Large intestine (tissue), 3 donors: ENCODE results near the gene IGFN1. TPM values are rescaled to one million over a fixed set of nuclear protein-coding genes. Genes with fewer than 3 reads are reported as not detected.

ENCODE experiments used
- DNase-seq, 2 donors: peaks; one replicate each; pipeline versions ENCODE4 v3.0.0 to v3.0.0-alpha.2; 2013
- H3K27ac ChIP-seq: one replicate; pipeline ENCODE4 v1.5.1; 2013; ENCODE audit warnings: low read length
- H3K27me3 ChIP-seq: 2 replicates; pipeline ENCODE4 v1.6.1; 2013; ENCODE audit warnings: low read length; ENCODE audit not compliant: control insufficient read depth, insufficient read depth
- H3K36me3 ChIP-seq: 2 replicates; pipeline ENCODE4 v1.6.1; 2013; ENCODE audit warnings: low read length; ENCODE audit not compliant: control insufficient read depth, insufficient read depth
- H3K4me1 ChIP-seq: one replicate; pipeline ENCODE4 v1.6.1; 2013; ENCODE audit warnings: low read length; ENCODE audit not compliant: control insufficient read depth, insufficient read depth
- H3K4me3 ChIP-seq: one replicate; pipeline ENCODE4 v1.5.1; 2013; ENCODE audit warnings: low read length
- H3K9me3 ChIP-seq: one replicate; pipeline ENCODE4 v1.6.1; 2013; ENCODE audit warnings: mild to moderate bottlenecking, low read depth, low read length, moderate library complexity; ENCODE audit not compliant: control insufficient read depth
- WGBS: methylation state at CpG from one replicate; pipeline ENCODE4 v1.1.5; 2013; ENCODE audit warnings: low lambda C conversion rate; ENCODE audit not compliant: insufficient coverage; 5-methylcytosine and 5-hydroxymethylcytosine counted together
- polyA plus RNA-seq: library from polyadenylated mRNA; unstranded; fragments of 120-200 nt; gene quantifications from one replicate; pipeline ENCODE4 v1.2.1, GENCODE V29; 2013

The IGFN1 gene
- polyA plus RNA-seq, 1 donor = 0.42 TPM

- H3K4me1 ChIP-seq = peaks cover 4% of the 10 kb centered on the region
- no CpG with 5 or more reads among the region's 6 CpGs for WGBS
- no peak for DNase-seq
These were observed 73.4 kb downstream of the IGFN1 start for GRCh38 chr1:201264072-201264471.

GRCh38 chr1:201264554-201264953 is 73.9 kb downstream of the IGFN1 start:
- Histone ChIP-seq H3K4me1 (peaks cover 4% of the 10 kb centered on the region), H3K27ac (no peak overlapping the region), H3K4me3 (no peak overlapping the region), H3K9me3 (no peaks in the 10 kb centered on the region), H3K27me3 (peaks cover 55% of the 10 kb centered on the region), H3K36me3 (no peaks in the 10 kb centered on the region)
- no peak for DNase-seq
- WGBS = no CpG with 5 or more reads among the region's 4 CpGs

More at GRCh38 chr1:201264072-201264471, 73.4 kb downstream of the IGFN1 start:
- Histone ChIP-seq H3K36me3 (no peaks in the 10 kb centered on the region), H3K27ac (no peak overlapping the region), H3K27me3 (peaks cover 51% of the 10 kb centered on the region), H3K4me3 (no peak overlapping the region), H3K9me3 (no peaks in the 10 kb centered on the region)

GRCh38 chr1:201265756-201266155 is 75.1 kb downstream of the IGFN1 start:
- H3K4me3 ChIP-seq = no peak overlapping the region
- H3K4me1 ChIP-seq = no peaks in the 10 kb centered on the region
- H3K36me3 ChIP-seq = no peaks in the 10 kb centered on the region
- H3K27me3 ChIP-seq = peaks cover 52% of the 10 kb centered on the region
- H3K9me3 ChIP-seq = no peaks in the 10 kb centered on the region
- DNase-seq = no peak
- no peak overlapping the region for H3K27ac ChIP-seq
- 50% methylated on average over 2 of the region's 3 CpGs for WGBS

- DNase-seq = no peak
- peaks cover 52% of the 10 kb centered on the region for H3K27me3 ChIP-seq
These were observed 75.7 kb downstream of the IGFN1 start for GRCh38 chr1:201266276-201266675.

GRCh38 chr1:201266774-201267173 is 76.2 kb downstream of the IGFN1 start:
- H3K9me3 ChIP-seq = no peaks in the 10 kb centered on the region
- peaks cover 53% of the 10 kb centered on the region for H3K27me3 ChIP-seq
- no peak for DNase-seq
- H3K4me3 ChIP-seq = no peak overlapping the region
- H3K36me3 ChIP-seq = no peaks in the 10 kb centered on the region
- H3K4me1 ChIP-seq = no peaks in the 10 kb centered on the region
- no CpG with 5 or more reads among the region's 3 CpGs for WGBS
- H3K27ac ChIP-seq = no peak overlapping the region

More at GRCh38 chr1:201266276-201266675, 75.7 kb downstream of the IGFN1 start:
- Histone ChIP-seq H3K27ac (no peak overlapping the region), H3K4me1 (no peaks in the 10 kb centered on the region), H3K9me3 (no peaks in the 10 kb centered on the region), H3K4me3 (no peak overlapping the region), H3K36me3 (no peaks in the 10 kb centered on the region)

GRCh38 chr1:201267481-201268229 is 77.0 kb downstream of the IGFN1 start:
- no peak for DNase-seq
- no peaks in the 10 kb centered on the region for H3K9me3 ChIP-seq
- H3K27me3 ChIP-seq = peaks cover 54% of the 10 kb centered on the region
- no peaks in the 10 kb centered on the region for H3K4me1 ChIP-seq
- no peak overlapping the region for H3K27ac ChIP-seq
- H3K36me3 ChIP-seq = no peaks in the 10 kb centered on the region
- no peak overlapping the region for H3K4me3 ChIP-seq
- whole genome bisulfite sequencing = no CpG with 5 or more reads among the region's 14 CpGs

GRCh38 chr1:201268604-201269151 is 78.1 kb downstream of the IGFN1 start:
- 100% methylated on average over 1 of the region's 12 CpGs for WGBS
- DNase-seq = peak in 1 of 2 donors; percentile 28

GRCh38 chr1:201269281-201269680 is 78.7 kb downstream of the IGFN1 start:
- Histone ChIP-seq H3K4me3 (no peak overlapping the region), H3K36me3 (no peaks in the 10 kb centered on the region), H3K27ac (no peak overlapping the region), H3K9me3 (no peaks in the 10 kb centered on the region), H3K27me3 (peaks cover 49% of the 10 kb centered on the region), H3K4me1 (no peaks in the 10 kb centered on the region)
- WGBS = no CpG with 5 or more reads among the region's 7 CpGs
- no peak for DNase-seq

More at GRCh38 chr1:201268604-201269151, 78.1 kb downstream of the IGFN1 start:
- H3K4me3 ChIP-seq = no peak overlapping the region
- no peaks in the 10 kb centered on the region for H3K9me3 ChIP-seq
- no peaks in the 10 kb centered on the region for H3K4me1 ChIP-seq
- H3K27ac ChIP-seq = no peak overlapping the region
- no peaks in the 10 kb centered on the region for H3K36me3 ChIP-seq
- H3K27me3 ChIP-seq = peaks cover 54% of the 10 kb centered on the region

- WGBS = no CpG with 5 or more reads among the region's 6 CpGs
- no peak overlapping the region for H3K4me3 ChIP-seq
- no peaks in the 10 kb centered on the region for H3K9me3 ChIP-seq
- H3K27me3 ChIP-seq = peaks cover 45% of the 10 kb centered on the region
- no peak for DNase-seq
- no peak overlapping the region for H3K27ac ChIP-seq
- no peaks in the 10 kb centered on the region for H3K4me1 ChIP-seq
- H3K36me3 ChIP-seq = no peaks in the 10 kb centered on the region
These were observed 79.3 kb downstream of the IGFN1 start for GRCh38 chr1:201269900-201270410.

- Histone ChIP-seq H3K27ac (no peak overlapping the region), H3K4me1 (no peaks in the 10 kb centered on the region), H3K9me3 (no peaks in the 10 kb centered on the region), H3K36me3 (no peaks in the 10 kb centered on the region), H3K27me3 (peaks cover 44% of the 10 kb centered on the region), H3K4me3 (no peak overlapping the region)
- WGBS = 40% methylated on average over 1 of the region's 6 CpGs
- DNase-seq = no peak
These were observed 80.2 kb downstream of the IGFN1 start for GRCh38 chr1:201270616-201271390.
